ENCODE measurements around the gene DGCR6L.
"Not testable (repeated sequence)": the region's sequence is repeated elsewhere in the genome, so short reads cannot be mapped to it uniquely, and the experiment has no call there.

The DGCR6L gene

DNA sequence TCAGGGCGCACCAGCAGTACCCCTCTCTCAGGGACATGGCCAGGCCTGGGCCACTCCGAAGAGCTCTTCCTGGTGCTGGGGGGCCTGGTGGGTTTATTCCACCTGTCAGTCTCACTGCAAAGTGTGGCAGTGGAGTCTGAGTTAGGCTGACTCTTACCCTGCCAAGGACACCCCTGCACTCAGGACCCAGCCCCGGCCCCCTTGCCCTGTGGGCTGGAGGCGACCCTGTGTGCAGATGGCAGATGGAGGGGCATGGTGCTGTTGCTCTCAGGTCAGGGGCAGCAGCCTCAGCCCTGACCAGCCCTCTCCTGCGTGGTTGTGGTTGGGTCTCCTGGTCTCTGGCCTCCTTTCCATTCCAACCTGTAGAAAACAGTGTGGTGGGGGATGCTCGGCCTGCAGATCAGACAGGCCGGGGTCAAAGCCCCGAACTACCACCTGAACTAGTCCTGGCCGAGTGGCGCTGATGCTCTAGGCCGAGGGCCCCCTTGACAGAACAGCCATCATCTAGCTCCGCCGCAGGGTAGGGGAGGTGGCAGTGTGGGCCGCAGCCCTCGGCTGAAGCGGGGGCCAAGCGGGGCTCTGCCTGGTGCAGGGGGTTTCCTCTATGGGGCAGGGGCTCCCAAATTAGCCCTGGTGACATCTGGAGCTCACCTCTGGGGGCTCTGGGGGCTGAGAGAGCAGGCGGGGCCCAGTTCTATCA, 41.8 kb downstream of the DGCR6L start:
- not testable (repeated sequence) for DNase-seq (ENCODE audit: low read depth in 2 of 3, low spot score in 2 of 3)

DNA sequence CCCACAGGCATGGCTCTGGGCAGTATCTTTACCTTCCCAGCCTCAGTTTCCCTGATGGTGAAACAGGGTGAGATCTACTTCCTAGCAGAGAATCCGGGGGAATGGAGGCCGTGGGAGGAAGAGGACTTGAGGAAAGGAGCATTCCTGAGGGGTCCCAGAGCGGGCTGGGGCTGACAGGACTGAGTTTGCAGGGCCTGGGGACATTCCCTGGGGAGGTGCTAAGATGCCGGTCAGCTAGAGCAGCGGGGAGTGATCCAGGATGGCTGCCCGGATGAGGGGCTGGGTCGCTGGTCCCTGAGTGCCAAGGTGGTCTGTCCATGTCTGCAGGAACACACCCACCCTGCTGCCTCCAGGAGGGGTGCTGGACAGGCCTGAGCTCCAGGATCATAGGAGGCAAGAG, 43.4 kb downstream of the DGCR6L start:
- DNase-seq (ENCODE audit: low read depth in 2 of 3, low spot score in 2 of 3): no peak

GRCh38 chr22:20275836-20276235, 44.0 kb downstream of the DGCR6L start:
- no peak for DNase-seq (ENCODE audit: low read depth in 2 of 3, low spot score in 2 of 3)

- DNase-seq (ENCODE audit: low read depth in 2 of 3, low spot score in 2 of 3): not testable (repeated sequence)
Measured at GRCh38 chr22:20275325-20275724, 44.5 kb downstream of the DGCR6L start.

DNA sequence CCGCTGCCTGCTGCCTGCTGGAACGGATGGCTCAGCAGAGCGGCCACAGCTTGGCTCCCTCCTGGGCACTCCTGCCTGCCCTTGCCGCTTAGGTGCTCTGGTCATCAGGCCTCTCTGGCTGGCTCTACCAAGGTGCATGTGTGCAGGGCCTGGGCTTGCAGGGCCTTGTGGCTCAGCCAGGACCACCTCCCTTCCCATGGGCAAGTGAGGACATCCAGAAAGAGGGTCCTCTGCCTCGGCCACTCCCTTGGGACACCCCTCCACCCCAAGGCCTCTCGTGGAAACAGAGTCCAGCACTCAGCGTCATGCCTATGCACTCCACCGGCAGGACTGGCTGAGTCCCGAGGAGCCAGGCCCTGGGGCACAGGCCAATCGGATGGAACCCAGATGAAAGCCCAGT, 45.5 kb downstream of the DGCR6L start:
- DNase-seq (ENCODE audit: low read depth in 2 of 3, low spot score in 2 of 3): not testable (repeated sequence)

GRCh38 chr22:20273758-20274181, 46.1 kb downstream of the DGCR6L start:
- no peak for DNase-seq (ENCODE audit: low read depth in 2 of 3, low spot score in 2 of 3)

- DNase-seq (ENCODE audit: low read depth in 2 of 3, low spot score in 2 of 3): no peak
Measured at GRCh38 chr22:20272700-20273099, 47.2 kb downstream of the DGCR6L start.

DNA sequence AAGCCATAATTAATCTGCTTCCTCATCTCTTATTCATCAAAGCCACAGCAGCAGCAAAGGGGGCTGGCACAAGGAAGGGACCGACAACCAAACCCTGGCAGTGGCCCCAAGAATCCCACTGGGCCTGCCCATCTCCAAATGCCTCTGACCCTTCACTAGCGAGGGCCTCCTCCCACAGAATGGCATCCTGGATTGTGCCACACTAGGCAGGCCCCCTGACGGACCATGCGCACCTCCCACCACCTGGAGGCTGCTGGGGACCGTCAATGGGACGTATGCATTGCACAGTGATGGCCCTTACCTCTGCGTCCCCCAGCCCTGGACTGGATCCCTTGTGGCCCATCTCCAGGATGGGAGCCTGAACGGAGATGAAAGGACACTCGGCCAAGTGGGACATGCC, 47.7 kb downstream of the DGCR6L start:
- DNase-seq (ENCODE audit: low read depth in 2 of 3, low spot score in 2 of 3): no peak

GRCh38 chr22:20271114-20271994, 48.5 kb downstream of the DGCR6L start:
- no peak for DNase-seq (ENCODE audit: low read depth in 2 of 3, low spot score in 2 of 3)

GRCh38 chr22:20270190-20271113, 49.4 kb downstream of the DGCR6L start:
- DNase-seq (ENCODE audit: low read depth in 2 of 3, low spot score in 2 of 3): not testable (repeated sequence)

- DNase-seq (ENCODE audit: low read depth in 2 of 3, low spot score in 2 of 3): not testable (repeated sequence)
Measured at GRCh38 chr22:20269673-20270072, 50.2 kb downstream of the DGCR6L start.

- DNase-seq (ENCODE audit: low read depth in 2 of 3, low spot score in 2 of 3): not testable (repeated sequence)
Measured at GRCh38 chr22:20269201-20269600, 50.7 kb downstream of the DGCR6L start.

DNA sequence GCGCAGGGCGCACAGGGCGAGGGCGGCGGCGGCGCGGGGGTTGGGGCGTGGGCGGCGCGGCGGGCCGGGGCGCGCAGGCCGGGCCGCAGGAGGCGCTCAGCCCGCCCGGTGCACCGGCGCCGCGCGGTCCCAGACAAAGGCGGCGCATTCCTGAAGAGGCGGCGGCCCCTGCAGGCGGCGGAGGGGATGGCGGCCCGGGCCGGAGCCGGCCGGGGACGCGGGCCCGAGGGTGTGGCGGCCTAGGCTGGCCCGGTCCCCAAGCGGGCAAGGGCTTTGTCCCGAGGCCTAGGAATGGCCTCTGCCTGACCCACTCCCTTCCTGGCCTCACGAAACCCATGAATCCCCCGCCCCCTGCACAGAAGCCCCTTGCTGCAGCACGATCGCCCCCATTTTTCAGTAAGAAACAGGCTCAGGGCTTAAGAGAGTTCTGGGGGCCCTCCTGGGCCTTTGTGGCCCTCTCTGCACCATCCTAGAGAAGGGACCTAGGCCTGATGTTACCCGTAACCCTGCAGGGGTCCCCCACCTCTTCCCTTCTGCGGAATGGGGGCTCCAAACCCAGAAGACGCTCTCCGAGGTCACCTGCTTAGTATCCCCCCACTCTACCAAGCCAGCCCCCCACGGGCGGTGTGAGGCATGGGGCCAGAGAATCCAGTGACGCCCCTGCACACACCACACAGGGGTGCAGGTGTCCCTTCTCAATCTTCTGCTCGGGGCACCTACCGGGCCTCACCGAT, 51.4 kb downstream of the DGCR6L start, which contains the start of gene RTN4R:
TSS of gene RTN4R (minus strand) at position 40 of the 734 bp plus-strand sequence. CDS start 226 bp downstream, outside the sequence.
- peak in 2 of 3 experiments; percentile 26 to 36 for DNase-seq (ENCODE audit: low read depth in 2 of 3, low spot score in 2 of 3)

DNA sequence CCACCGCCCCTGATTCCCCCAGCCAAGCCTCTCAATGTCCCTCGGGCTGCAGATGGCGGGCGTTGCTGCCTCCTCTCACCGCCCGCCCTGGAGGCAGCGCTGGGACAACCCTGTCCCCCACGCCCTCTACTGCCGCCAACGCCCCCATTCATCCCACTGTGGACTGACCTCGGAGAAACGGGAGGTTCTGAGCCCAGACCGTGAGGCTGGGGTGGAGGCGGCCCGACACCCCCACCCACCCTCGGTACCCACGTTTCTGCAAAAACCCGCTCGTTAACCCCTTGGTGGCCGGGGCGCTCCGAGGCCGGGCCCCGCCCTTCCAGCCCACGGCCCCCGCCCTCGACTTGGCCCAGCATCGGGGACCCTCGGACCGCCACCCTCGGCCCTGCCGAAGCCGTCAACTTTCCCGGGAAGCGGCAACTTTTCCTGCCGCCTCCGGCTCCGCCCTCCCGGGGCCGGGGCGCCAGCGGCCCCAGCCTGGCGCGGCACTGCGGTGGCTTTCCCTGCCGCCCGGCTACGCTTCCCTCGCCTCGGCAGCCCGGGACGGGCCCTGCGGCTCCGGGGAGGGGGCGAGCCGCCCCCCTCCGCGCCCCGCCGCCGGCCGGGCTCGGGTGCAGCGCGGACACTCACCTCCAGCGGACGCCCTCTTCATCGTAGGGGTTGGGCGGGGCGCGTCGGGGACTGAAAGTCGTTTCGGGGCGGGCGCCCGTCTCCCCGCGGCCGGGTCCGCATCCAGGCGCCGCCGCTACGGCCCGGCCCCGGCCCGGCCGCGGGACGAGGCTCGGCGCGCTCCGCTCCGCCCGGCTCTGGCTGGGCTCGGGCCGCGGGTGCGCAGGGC, 52.2 kb downstream of the DGCR6L start:
- no peak for DNase-seq (ENCODE audit: low read depth in 2 of 3, low spot score in 2 of 3)

- DNase-seq (ENCODE audit: low read depth in 2 of 3, low spot score in 2 of 3): not testable (repeated sequence)
Measured at GRCh38 chr22:20266667-20267440, 53.0 kb downstream of the DGCR6L start.

GRCh38 chr22:20265772-20266666, 53.8 kb downstream of the DGCR6L start:
- not testable (repeated sequence) for DNase-seq (ENCODE audit: low read depth in 2 of 3, low spot score in 2 of 3)

DNA sequence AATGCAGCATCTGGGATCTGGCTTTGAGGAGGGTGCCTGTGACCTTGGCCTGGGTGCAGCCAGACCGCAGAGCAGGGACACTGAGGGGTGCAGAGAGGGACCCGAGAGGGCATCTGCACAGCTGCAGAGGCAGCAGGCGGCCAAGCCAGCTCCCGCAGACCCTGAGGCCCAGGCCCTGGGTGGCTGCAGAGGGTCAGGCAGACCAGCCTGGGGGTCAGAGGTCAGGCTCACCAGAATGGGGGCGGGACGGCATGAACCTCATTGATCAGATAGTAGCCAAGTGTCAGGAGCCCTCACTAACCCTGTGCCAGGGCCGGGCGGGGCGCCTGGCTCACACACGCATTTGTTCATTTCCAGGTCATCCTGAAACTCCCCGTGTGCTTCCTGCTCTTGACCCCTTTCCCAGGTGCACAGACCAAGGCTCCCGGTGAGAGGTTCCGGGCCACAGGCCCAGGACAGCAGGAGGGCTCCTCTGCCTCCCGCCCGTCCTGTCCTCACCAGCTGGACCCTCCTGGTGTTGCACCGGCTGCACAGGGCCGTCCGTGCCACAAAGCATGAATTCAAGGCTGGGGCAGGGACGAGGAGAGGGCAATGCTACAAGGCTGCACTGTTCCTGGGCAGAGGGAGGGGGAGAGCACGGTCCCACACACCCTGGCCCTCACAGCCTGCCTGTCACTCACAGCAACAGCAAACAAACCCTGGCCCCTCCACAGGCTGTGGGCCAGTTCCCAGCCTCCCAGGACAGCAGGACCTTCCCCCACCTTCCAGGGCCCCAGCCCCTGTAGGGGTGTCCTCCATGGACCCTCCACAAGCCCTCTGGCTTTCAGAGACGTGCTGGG, 55.0 kb downstream of the DGCR6L start:
- no peak for DNase-seq (ENCODE audit: low read depth in 2 of 3, low spot score in 2 of 3)
